Astrocyte (in vitro differentiated cells and primary cell): Measurements from ENCODE around the gene CFAP99. TPM values are rescaled to one million over a fixed set of nuclear protein-coding genes. Genes with fewer than 3 reads are reported as not detected.

Experiments
- DNase-seq: peaks from one replicate; pipeline ENCODE4 v3.0.0-alpha.2; 2010; ENCODE audit warnings: low read depth
- FAIRE-seq: peaks from 2 replicates; lab custom pipeline; 2011; peaks lifted over from hg19 to GRCh38; lab: Jason Lieb, UNC
- H2AFZ ChIP-seq: 2 replicates; pipeline ENCODE4 v1.6.0; 2012; ENCODE audit warnings: low read depth, low read length, inconsistent platforms
- H3K27ac ChIP-seq: 2 replicates; pipeline ENCODE4 v1.5.1; 2011; ENCODE audit warnings: low read depth, low read length, inconsistent platforms
- H3K27me3 ChIP-seq: 2 replicates; pipeline ENCODE4 v1.6.0; 2011; ENCODE audit warnings: low read length, inconsistent platforms; ENCODE audit not compliant: insufficient read depth
- H3K36me3 ChIP-seq: 2 replicates; pipeline ENCODE4 v1.5.1; 2011; ENCODE audit warnings: low read length, inconsistent platforms; ENCODE audit not compliant: insufficient read depth
- H3K4me1 ChIP-seq: 2 replicates; pipeline ENCODE4 v1.5.1; 2011; ENCODE audit warnings: low read length, inconsistent platforms; ENCODE audit not compliant: insufficient read depth
- H3K4me2 ChIP-seq: 2 replicates; pipeline ENCODE4 v1.6.0; 2012; ENCODE audit warnings: low read length, inconsistent platforms
- H3K4me3 ChIP-seq: 2 replicates; pipeline ENCODE4 v1.5.1; 2011; ENCODE audit warnings: low read depth, mild to moderate bottlenecking, low read length, inconsistent platforms; ENCODE audit not compliant: insufficient read depth
- H3K79me2 ChIP-seq: 2 replicates; pipeline ENCODE4 v1.6.0; 2012; ENCODE audit warnings: mild to moderate bottlenecking, low read length, inconsistent platforms; ENCODE audit not compliant: insufficient read depth
- H3K9ac ChIP-seq: 2 replicates; pipeline ENCODE4 v1.6.0; 2012; ENCODE audit warnings: mild to moderate bottlenecking, low read length, inconsistent platforms
- H3K9me3 ChIP-seq: 2 replicates; pipeline ENCODE4 v1.5.1; 2012; ENCODE audit warnings: low read depth, mild to moderate bottlenecking, low read length, inconsistent platforms; ENCODE audit not compliant: insufficient read depth
- H4K20me1 ChIP-seq: 2 replicates; pipeline ENCODE4 v1.6.0; 2012; ENCODE audit warnings: low read length, inconsistent platforms; ENCODE audit not compliant: insufficient read depth
- H3K27ac Mint-ChIP-seq: one replicate; pipeline ENCODE4 v1.8.0; 2021; ENCODE audit warnings: mild to moderate bottlenecking, mixed read lengths; ENCODE audit not compliant: unreplicated experiment
- H3K27me3 Mint-ChIP-seq: one replicate; pipeline ENCODE4 v1.8.0; 2021; ENCODE audit warnings: low read depth, mixed read lengths; ENCODE audit not compliant: unreplicated experiment
- H3K36me3 Mint-ChIP-seq: one replicate; pipeline ENCODE4 v1.8.0; 2021; ENCODE audit warnings: low read depth, mixed read lengths; ENCODE audit not compliant: unreplicated experiment
- H3K4me1 Mint-ChIP-seq: one replicate; pipeline ENCODE4 v1.8.0; 2021; ENCODE audit warnings: low read depth, mixed read lengths; ENCODE audit not compliant: unreplicated experiment
- H3K4me3 Mint-ChIP-seq: one replicate; pipeline ENCODE4 v1.8.0; 2021; ENCODE audit warnings: mild to moderate bottlenecking, moderate library complexity, mixed read lengths; ENCODE audit not compliant: unreplicated experiment
- H3K9me3 Mint-ChIP-seq: one replicate; pipeline ENCODE4 v1.8.0; 2021; ENCODE audit warnings: mild to moderate bottlenecking, mixed read lengths; ENCODE audit not compliant: unreplicated experiment
- CTCF ChIP-seq: IDR thresholded peaks from 2 replicates; pipeline ENCODE4 v1.5.1; 2011; ENCODE audit warnings: low read depth, mild to moderate bottlenecking, inconsistent platforms, low read length, moderate library complexity; ENCODE audit not compliant: insufficient read depth
- EZH2 ChIP-seq: IDR thresholded peaks from 2 replicates; pipeline ENCODE4 v1.6.1; 2012; ENCODE audit warnings: mild to moderate bottlenecking, low read length, inconsistent platforms; ENCODE audit not compliant: insufficient read depth
- total RNA-seq: library from RNA; stranded (reverse); gene quantifications from 2 replicates; pipeline ENCODE4 v1.2.1, GENCODE V29; 2021

CFAP99 gene
- total RNA-seq, 1 donor from 2014 or later: not detected

GRCh38 chr4:2386717-2387116 is 32.0 kb upstream of the CFAP99 start:
- Histone ChIP-seq H3K27me3 (peaks cover 45% of the 10 kb centered on the region), H2AFZ (no peak overlapping the region)
- FAIRE-seq: no peak

GRCh38 chr4:2387218-2387617 is 31.5 kb upstream of the CFAP99 start:
- Histone ChIP-seq H2AFZ (no peak overlapping the region), H3K36me3 (no peaks in the 10 kb centered on the region), H3K4me3 (no peak overlapping the region), H3K27ac (no peak overlapping the region), H3K4me1 (peaks cover 11% of the 10 kb centered on the region), H3K9ac (no peak overlapping the region), H3K79me2 (no peaks in the 10 kb centered on the region), H3K4me2 (no peak overlapping the region), H3K9me3 (no peaks in the 10 kb centered on the region), H3K27me3 (peaks cover 50% of the 10 kb centered on the region), H4K20me1 (no peaks in the 10 kb centered on the region)
- Mint-ChIP-seq H3K36me3 (peaks cover 4% of the 10 kb centered on the region), H3K4me3 (no peak overlapping the region), H3K4me1 (peaks cover 2% of the 10 kb centered on the region), H3K9me3 (peaks cover 5% of the 10 kb centered on the region), H3K27ac (no peak overlapping the region), H3K27me3 (peaks cover 83% of the 10 kb centered on the region)
- TF ChIP-seq CTCF: no peak
- TF ChIP-seq EZH2: no peak
- FAIRE-seq: no peak
- DNase-seq: no peak

More at GRCh38 chr4:2386717-2387116, 32.0 kb upstream of the CFAP99 start:
- TF ChIP-seq CTCF (no peak), EZH2 (no peak)
- Histone ChIP-seq H3K4me3 (no peak overlapping the region), H3K9ac (no peak overlapping the region), H3K9me3 (no peaks in the 10 kb centered on the region), H3K27ac (no peak overlapping the region), H3K4me2 (no peak overlapping the region), H3K79me2 (no peaks in the 10 kb centered on the region), H3K4me1 (peaks cover 11% of the 10 kb centered on the region), H3K36me3 (no peaks in the 10 kb centered on the region), H4K20me1 (no peaks in the 10 kb centered on the region)
- Mint-ChIP-seq H3K36me3 (peaks cover 4% of the 10 kb centered on the region), H3K4me3 (no peak overlapping the region), H3K4me1 (peaks cover 2% of the 10 kb centered on the region), H3K27ac (no peak overlapping the region), H3K9me3 (peaks cover 5% of the 10 kb centered on the region), H3K27me3 (peaks cover 79% of the 10 kb centered on the region)
- no peak for DNase-seq

GRCh38 chr4:2387829-2388228 is 30.9 kb upstream of the CFAP99 start:
- H3K27me3 Mint-ChIP-seq: peaks cover 84% of the 10 kb centered on the region
- H3K4me3 ChIP-seq: no peak overlapping the region
- no peaks in the 10 kb centered on the region for H3K79me2 ChIP-seq
- H3K36me3 Mint-ChIP-seq: peaks cover 4% of the 10 kb centered on the region
- H2AFZ ChIP-seq: no peak overlapping the region
- H3K27ac Mint-ChIP-seq: no peak overlapping the region
- no peak overlapping the region for H3K4me2 ChIP-seq
- no peaks in the 10 kb centered on the region for H3K36me3 ChIP-seq
- H3K9ac ChIP-seq: no peak overlapping the region
- H4K20me1 ChIP-seq: no peaks in the 10 kb centered on the region
- H3K27ac ChIP-seq: no peak overlapping the region
- H3K4me1 Mint-ChIP-seq: peaks cover 2% of the 10 kb centered on the region
- H3K4me3 Mint-ChIP-seq: no peak overlapping the region
- TF ChIP-seq EZH2: no peak
- TF ChIP-seq CTCF: no peak
- H3K27me3 ChIP-seq: peaks cover 56% of the 10 kb centered on the region
- no peaks in the 10 kb centered on the region for H3K9me3 ChIP-seq
- H3K9me3 Mint-ChIP-seq: peaks cover 5% of the 10 kb centered on the region
- FAIRE-seq: no peak
- DNase-seq: no peak
- H3K4me1 ChIP-seq: peaks cover 11% of the 10 kb centered on the region
